DND-41 (cell line): Measurements from ENCODE around the gene CPNE5.

ENCODE experiments used
- ATAC-seq: fragments of 200-7000 bp; cut with Tn5 transposase; 3 replicates; pipeline ENCODE4 v1.9.1; 2021; ENCODE audit warnings: low read depth; ENCODE audit not compliant: insufficient read depth
- DNase-seq: peaks from one replicate; pipeline ENCODE4 v3.0.0-alpha.2; 2020
- H2AFZ ChIP-seq: 2 replicates; pipeline ENCODE4 v1.6.0; 2012; ENCODE audit warnings: low read depth, low read length
- H3K27ac ChIP-seq: 2 replicates; pipeline ENCODE4 v1.5.1; 2012; ENCODE audit warnings: low read length, inconsistent platforms
- H3K27me3 ChIP-seq: fragments of 200-600 bp; sonication (generic); 2 replicates; pipeline ENCODE4 v1.6.0; 2012; ENCODE audit warnings: low read length, mild to moderate bottlenecking, inconsistent platforms; ENCODE audit not compliant: insufficient read depth, poor library complexity
- H3K36me3 ChIP-seq: 2 replicates; pipeline ENCODE4 v1.5.1; 2012; ENCODE audit warnings: low read length, inconsistent platforms; ENCODE audit not compliant: insufficient read depth
- H3K4me1 ChIP-seq: 2 replicates; pipeline ENCODE4 v1.5.1; 2012; ENCODE audit warnings: mild to moderate bottlenecking, low read length; ENCODE audit not compliant: insufficient read depth
- H3K4me2 ChIP-seq: 2 replicates; pipeline ENCODE4 v1.6.0; 2012; ENCODE audit warnings: mild to moderate bottlenecking, moderate library complexity, low read length, inconsistent platforms; ENCODE audit not compliant: insufficient read depth
- H3K4me3 ChIP-seq, 2 experiments: fragments of 200-600 bp in 1 of 2; shearing (Covaris generic) in 1 of 2; 2 replicates each; pipeline ENCODE4 v1.5.1; 2012 to 2016; ENCODE audit warnings: inconsistent platforms in 2 of 2, low read length in 2 of 2, mild to moderate bottlenecking in 2 of 2, low read depth in 1 of 2, moderate library complexity in 1 of 2
- H3K79me2 ChIP-seq: 2 replicates; pipeline ENCODE4 v1.6.0; 2012; ENCODE audit warnings: low read length, inconsistent platforms; ENCODE audit not compliant: insufficient read depth
- H3K9ac ChIP-seq: 2 replicates; pipeline ENCODE4 v1.6.0; 2012; ENCODE audit warnings: low read depth, mild to moderate bottlenecking, inconsistent platforms, low read length, moderate library complexity
- H3K9me3 ChIP-seq: 2 replicates; pipeline ENCODE4 v1.5.1; 2012; ENCODE audit warnings: low read length, moderate library complexity, mild to moderate bottlenecking, inconsistent platforms; ENCODE audit not compliant: insufficient read depth, severe bottlenecking
- H4K20me1 ChIP-seq: 2 replicates; pipeline ENCODE4 v1.6.0; 2012; ENCODE audit warnings: low read length; ENCODE audit not compliant: insufficient read depth
- EZH2 ChIP-seq: IDR thresholded peaks from 3 replicates; pipeline ENCODE4 v1.6.1; 2012; ENCODE audit warnings: borderline replicate concordance, low read depth, mild to moderate bottlenecking, moderate library complexity, low read length, inconsistent platforms; ENCODE audit not compliant: severe bottlenecking
- TF ChIP-seq, protein P1 (sequence below): IDR thresholded peaks from 2 replicates; pipeline ENCODE4 v1.5.1; 2012; ENCODE audit warnings: borderline replicate concordance, low read length, moderate library complexity, mild to moderate bottlenecking; ENCODE audit not compliant: poor library complexity, severe bottlenecking; ENCODE audit errors: extremely low read depth

The CPNE5 gene

DNA sequence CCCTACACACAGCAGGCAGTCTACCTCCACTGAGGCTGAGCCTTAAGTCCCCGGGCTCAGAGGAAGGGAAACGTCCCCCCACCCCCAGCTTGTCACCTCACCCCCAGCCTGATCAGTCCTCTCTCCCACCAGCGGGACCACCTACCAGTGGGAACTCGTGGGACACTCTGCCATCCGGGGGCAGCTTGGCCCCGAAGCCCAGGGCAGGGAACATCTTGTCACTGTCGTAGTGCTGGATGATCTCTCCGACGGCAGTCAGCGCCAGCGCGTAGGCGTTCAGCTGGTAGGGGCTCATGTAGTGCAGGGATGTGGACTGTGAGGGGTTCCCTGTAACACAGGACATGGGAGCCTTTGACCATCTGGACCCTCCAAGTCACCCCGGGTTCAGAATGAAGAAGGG, 93.0 kb downstream of the CPNE5 start:
- H4K20me1 ChIP-seq, result no peaks in the 10 kb centered on the region
- no peak overlapping the region for H3K4me3 ChIP-seq
- ATAC-seq (no peak), DNase-seq (no peak)
- no peaks in the 10 kb centered on the region for H3K79me2 ChIP-seq
- H3K4me1 ChIP-seq, result no peaks in the 10 kb centered on the region
- no peaks in the 10 kb centered on the region for H3K27me3 ChIP-seq
- H2AFZ ChIP-seq, result no peak overlapping the region
- H3K9me3 ChIP-seq, result no peaks in the 10 kb centered on the region
- no peaks in the 10 kb centered on the region for H3K36me3 ChIP-seq
- TF ChIP-seq, protein P1, sequence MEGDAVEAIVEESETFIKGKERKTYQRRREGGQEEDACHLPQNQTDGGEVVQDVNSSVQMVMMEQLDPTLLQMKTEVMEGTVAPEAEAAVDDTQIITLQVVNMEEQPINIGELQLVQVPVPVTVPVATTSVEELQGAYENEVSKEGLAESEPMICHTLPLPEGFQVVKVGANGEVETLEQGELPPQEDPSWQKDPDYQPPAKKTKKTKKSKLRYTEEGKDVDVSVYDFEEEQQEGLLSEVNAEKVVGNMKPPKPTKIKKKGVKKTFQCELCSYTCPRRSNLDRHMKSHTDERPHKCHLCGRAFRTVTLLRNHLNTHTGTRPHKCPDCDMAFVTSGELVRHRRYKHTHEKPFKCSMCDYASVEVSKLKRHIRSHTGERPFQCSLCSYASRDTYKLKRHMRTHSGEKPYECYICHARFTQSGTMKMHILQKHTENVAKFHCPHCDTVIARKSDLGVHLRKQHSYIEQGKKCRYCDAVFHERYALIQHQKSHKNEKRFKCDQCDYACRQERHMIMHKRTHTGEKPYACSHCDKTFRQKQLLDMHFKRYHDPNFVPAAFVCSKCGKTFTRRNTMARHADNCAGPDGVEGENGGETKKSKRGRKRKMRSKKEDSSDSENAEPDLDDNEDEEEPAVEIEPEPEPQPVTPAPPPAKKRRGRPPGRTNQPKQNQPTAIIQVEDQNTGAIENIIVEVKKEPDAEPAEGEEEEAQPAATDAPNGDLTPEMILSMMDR, result no peak
- no peak for TF ChIP-seq EZH2
- H3K27ac ChIP-seq, result no peak overlapping the region
- H3K4me2 ChIP-seq, result no peak overlapping the region
- no peak overlapping the region for H3K9ac ChIP-seq

- Histone ChIP-seq H2AFZ (no peak overlapping the region), H3K4me2 (no peak overlapping the region), H3K27me3 (no peaks in the 10 kb centered on the region), H3K79me2 (no peaks in the 10 kb centered on the region), H3K9me3 (no peaks in the 10 kb centered on the region), H3K9ac (no peak overlapping the region), H4K20me1 (no peaks in the 10 kb centered on the region), H3K36me3 (no peaks in the 10 kb centered on the region), H3K4me3 (no peak overlapping the region), H3K4me1 (no peaks in the 10 kb centered on the region), H3K27ac (no peak overlapping the region)
- no peak for TF ChIP-seq EZH2
- TF ChIP-seq, protein P1, result no peak
- no peak for ATAC-seq
- DNase-seq, result no peak
Observed at GRCh38 chr6:36745836-36746235, 93.4 kb downstream of the CPNE5 start.

- no peaks in the 10 kb centered on the region for H3K27me3 ChIP-seq
- no peaks in the 10 kb centered on the region for H3K4me1 ChIP-seq
- no peaks in the 10 kb centered on the region for H4K20me1 ChIP-seq
- no peak for ATAC-seq
- no peak overlapping the region for H3K27ac ChIP-seq
- no peak overlapping the region for H3K4me3 ChIP-seq
- no peaks in the 10 kb centered on the region for H3K79me2 ChIP-seq
- H3K9ac ChIP-seq, result no peak overlapping the region
- no peak overlapping the region for H3K4me2 ChIP-seq
- DNase-seq, result no peak
- no peak overlapping the region for H2AFZ ChIP-seq
- no peak for TF ChIP-seq EZH2
- TF ChIP-seq, protein P1, result no peak
- no peaks in the 10 kb centered on the region for H3K36me3 ChIP-seq
- no peaks in the 10 kb centered on the region for H3K9me3 ChIP-seq
Observed at GRCh38 chr6:36745283-36745682, 94.0 kb downstream of the CPNE5 start.

DNA sequence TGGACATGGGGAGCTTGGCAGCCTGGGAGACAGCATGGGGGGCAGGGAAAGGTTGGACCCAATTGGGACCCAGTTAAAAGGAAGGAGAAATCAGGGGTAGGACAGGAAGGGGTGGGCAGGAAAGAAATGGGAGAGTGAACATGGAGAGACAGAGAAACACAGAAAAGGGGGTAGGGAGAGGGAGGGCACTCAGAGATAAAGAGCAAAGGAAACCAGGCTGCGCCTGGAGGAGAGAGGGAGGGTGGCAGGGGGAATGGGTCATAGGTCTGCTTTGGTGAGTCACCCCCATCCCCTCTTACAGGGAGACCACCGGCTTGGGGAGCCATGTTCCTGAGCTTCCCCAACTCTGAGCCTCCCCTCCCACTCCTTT, 95.0 kb downstream of the CPNE5 start:
- Histone ChIP-seq H4K20me1 (no peaks in the 10 kb centered on the region), H3K27ac (no peak overlapping the region), H3K4me2 (no peak overlapping the region), H3K4me1 (no peaks in the 10 kb centered on the region), H3K36me3 (no peaks in the 10 kb centered on the region), H3K79me2 (no peaks in the 10 kb centered on the region), H3K9me3 (no peaks in the 10 kb centered on the region), H2AFZ (no peak overlapping the region), H3K4me3 (no peak overlapping the region), H3K27me3 (no peaks in the 10 kb centered on the region), H3K9ac (no peak overlapping the region)
- 0 out of 3 replicates have a peak, but pooled peaks have one; percentile 33 for ATAC-seq
- no peak for DNase-seq
- TF ChIP-seq EZH2, result no peak
- TF ChIP-seq, protein P1, result no peak
